HCT116 (cell line): ENCODE data around the gene APOBEC3F. TPM values are rescaled to one million over a fixed set of nuclear protein-coding genes. Genes with fewer than 3 reads are reported as not detected.

Experiments used
- ATAC-seq: fragments of 200-7000 bp; cut with Tn5 transposase; 2 replicates; pipeline ENCODE4 v1.9.1; 2020; ENCODE audit warnings: mild to moderate bottlenecking, moderate library complexity
- BruUV-seq: library from RNA; stranded (reverse); fragments of 400-500 nt; replicated peaks from 2 replicates; lab custom pipeline; 2021; lab: Mats Ljungman, UMichigan
- CTCF ChIA-PET: fragments of 300-600 bp; sonication (Branson Sonifier 250); formaldehyde crosslinking; loops from one replicate; lab custom pipeline; 2021; ENCODE audit warnings: antibody characterized with exemption; lab: Charles Lee
- POLR2A ChIA-PET: fragments of 300-600, 350-600 bp; sonication (Branson Sonifier 250); formaldehyde crosslinking; loops from one replicate; lab custom pipeline; 2021; ENCODE audit warnings: antibody characterized with exemption; lab: Charles Lee
- RAD21 ChIA-PET, 2 experiments: fragments of 300-600 bp; sonication (Branson Sonifier 250); formaldehyde crosslinking; loops; one replicate each; lab custom pipeline; 2023; ENCODE audit warnings: low total read pairs in 2 of 2; ENCODE audit not compliant: uncharacterized antibody in 2 of 2, unreplicated experiment in 2 of 2, low non-redundant PET in 1 of 2; lab: Charles Lee
- DNase-seq: peaks from one replicate; pipeline ENCODE4 v3.0.0-alpha.2; 2010; ENCODE audit warnings: low read depth, low spot score
- H2AFZ ChIP-seq: fragments of 200-600 bp; shearing (Covaris generic), sonication (generic); 2 replicates; pipeline ENCODE4 v1.6.1; 2017; ENCODE audit warnings: low read depth, mixed run types, mixed read lengths, antibody characterized with exemption, low read length; ENCODE audit not compliant: poor library complexity, severe bottlenecking
- H3K27ac ChIP-seq: 2 replicates; pipeline ENCODE4 v1.5.1; 2012; ENCODE audit warnings: low read depth, low read length
- H3K27me3 ChIP-seq: fragments of 200-600 bp; sonication (generic); 2 replicates; pipeline ENCODE4 v1.6.1; 2016; ENCODE audit warnings: mixed run types, low read length, mixed read lengths; ENCODE audit not compliant: insufficient read depth
- H3K36me3 ChIP-seq, 2 experiments: fragments of 200-500 bp in 1 of 2; fragments of 200-600 bp in 1 of 2; sonication (Bioruptor generic) in 1 of 2; sonication (generic) in 1 of 2; 2 replicates each; pipeline versions ENCODE4 v1.5.1 to v1.6.1; 2014 to 2016; ENCODE audit warnings: low read length in 2 of 2, inconsistent platforms in 1 of 2, mixed read lengths in 1 of 2, mixed run types in 1 of 2; ENCODE audit not compliant: insufficient read depth in 2 of 2, control insufficient read depth in 1 of 2
- H3K4me1 ChIP-seq, 2 experiments: fragments of 200-600 bp in 1 of 2; sonication (generic) in 1 of 2; 2 replicates each; pipeline versions ENCODE4 v1.5.1 to v1.6.1; 2012 to 2017; ENCODE audit warnings: low read length in 2 of 2, inconsistent platforms in 1 of 2, mild to moderate bottlenecking in 1 of 2, mixed read lengths in 1 of 2, mixed run types in 1 of 2, moderate library complexity in 1 of 2; ENCODE audit not compliant: insufficient read depth in 2 of 2, control insufficient read depth in 1 of 2
- H3K4me2 ChIP-seq: fragments of 200-600 bp; sonication (generic); 2 replicates; pipeline ENCODE4 v1.6.1; 2017; ENCODE audit warnings: mixed run types, low read length, mixed read lengths
- H3K4me3 ChIP-seq, 2 experiments: fragments of 200-600 bp in 1 of 2; sonication (generic) in 1 of 2; replicated peaks in 1 of 2; 2 replicates each; pipeline ENCODE4 v1.5.1; 2011 to 2016; ENCODE audit warnings: low read length in 2 of 2, control low read depth in 1 of 2, low read depth in 1 of 2, mild to moderate bottlenecking in 1 of 2, mixed read lengths in 1 of 2, mixed run types in 1 of 2
- H3K79me2 ChIP-seq: fragments of 200-600 bp; sonication (generic); 2 replicates; pipeline ENCODE4 v1.6.1; 2017; ENCODE audit warnings: mild to moderate bottlenecking, mixed run types, low read length, moderate library complexity, mixed read lengths; ENCODE audit not compliant: insufficient read depth
- H3K9ac ChIP-seq: fragments of 200-600 bp; sonication (generic); 2 replicates; pipeline ENCODE4 v1.6.1; 2016; ENCODE audit warnings: low read length, mixed read lengths
- H3K9me2 ChIP-seq: fragments of 200-600 bp; sonication (generic), shearing (Covaris generic); 2 replicates; pipeline ENCODE4 v1.6.1; 2017; ENCODE audit warnings: mixed run types, mild to moderate bottlenecking, moderate library complexity; ENCODE audit not compliant: insufficient read depth
- H3K9me3 ChIP-seq, 2 experiments: fragments of 200-500 bp in 1 of 2; fragments of 200-600 bp in 1 of 2; sonication (Bioruptor generic) in 1 of 2; sonication (generic) in 1 of 2; 2 replicates each; pipeline ENCODE4 v1.6.1; 2014 to 2017; ENCODE audit warnings: low read length in 2 of 2, mixed read lengths in 2 of 2, inconsistent platforms in 1 of 2, low read depth in 1 of 2, mild to moderate bottlenecking in 1 of 2, mixed run types in 1 of 2, moderate library complexity in 1 of 2; ENCODE audit not compliant: control insufficient read depth in 1 of 2, insufficient read depth in 1 of 2
- H4K20me1 ChIP-seq: fragments of 200-600 bp; sonication (generic), shearing (Covaris generic); 2 replicates; pipeline ENCODE4 v1.6.1; 2017; ENCODE audit warnings: mixed run types, mild to moderate bottlenecking, moderate library complexity; ENCODE audit not compliant: insufficient read depth
- CBX3 ChIP-seq: IDR thresholded peaks from 2 replicates; pipeline ENCODE4 v1.6.1; 2012; ENCODE audit warnings: low read depth
- CEBPB ChIP-seq: IDR thresholded peaks from 2 replicates; pipeline ENCODE4 v1.6.1; 2012; ENCODE audit warnings: low read depth
- SIN3A ChIP-seq: IDR thresholded peaks from 2 replicates; pipeline ENCODE4 v1.6.1; 2012; ENCODE audit warnings: low read depth
- intact Hi-C: fragments of 100-400 bp; cut with micrococcal nuclease; formaldehyde crosslinking; loops from 2 replicates; pipeline ENCODE4 v1.10.0; 2022
- total RNA-seq: library from RNA; stranded (reverse); gene quantifications from one replicate; pipeline ENCODE4 v1.2.1, GENCODE V29; 2021; ENCODE audit not compliant: unreplicated experiment
- TF ChIP-seq, protein P1 (sequence below): IDR thresholded peaks from 2 replicates; pipeline ENCODE4 v1.6.1; 2011; ENCODE audit warnings: mild to moderate bottlenecking, low read length, moderate library complexity; ENCODE audit not compliant: insufficient replicate concordance; ENCODE audit errors: extremely low read depth

Gene APOBEC3F
- total RNA-seq, 1 experiment from 2014 or later, result 11.1 TPM

DNA sequence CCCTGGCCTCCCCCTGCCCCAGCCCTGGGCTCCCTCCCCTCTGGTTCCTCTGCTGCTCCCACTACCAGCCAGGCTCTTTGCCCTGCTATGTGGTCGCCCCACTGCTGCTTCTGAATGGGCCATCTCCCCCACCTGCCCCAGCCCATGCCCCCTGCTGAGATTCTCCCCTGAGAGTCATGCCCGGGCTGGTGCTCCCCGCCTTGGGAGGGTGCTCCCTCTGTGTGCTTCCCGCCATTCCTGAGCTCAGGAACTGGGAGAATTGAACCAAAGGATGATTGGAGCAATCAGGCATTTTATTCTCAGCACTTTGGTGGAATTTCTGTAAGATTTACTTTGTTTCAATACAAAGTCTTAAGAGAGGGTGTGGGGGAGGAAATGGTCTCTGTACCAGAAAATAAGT lies 12.9 kb upstream of the APOBEC3F start:
- Histone ChIP-seq H3K9me2 (no peaks in the 10 kb centered on the region), H3K4me2 (no peak overlapping the region), H4K20me1 (no peaks in the 10 kb centered on the region), H3K27ac (no peak overlapping the region), H3K9me3 (no peaks in the 10 kb centered on the region), H3K36me3 (no peaks in the 10 kb centered on the region), H2AFZ (no peak overlapping the region), H3K9ac (no peak overlapping the region), H3K27me3 (no peaks in the 10 kb centered on the region), H3K4me1 (no peaks in the 10 kb centered on the region), H3K4me3 (no peak overlapping the region), H3K79me2 (no peaks in the 10 kb centered on the region)
- intact Hi-C loops, result no loop called here
- TF ChIP-seq SIN3A (no peak), CBX3 (no peak), CEBPB (no peak)
- ChIA-PET CTCF (no interaction called here), POLR2A (no interaction called here), RAD21 (no interaction called here)
- no TSS peak for BruUV-seq
- ATAC-seq, result no peak
- DNase-seq, result no peak

DNA sequence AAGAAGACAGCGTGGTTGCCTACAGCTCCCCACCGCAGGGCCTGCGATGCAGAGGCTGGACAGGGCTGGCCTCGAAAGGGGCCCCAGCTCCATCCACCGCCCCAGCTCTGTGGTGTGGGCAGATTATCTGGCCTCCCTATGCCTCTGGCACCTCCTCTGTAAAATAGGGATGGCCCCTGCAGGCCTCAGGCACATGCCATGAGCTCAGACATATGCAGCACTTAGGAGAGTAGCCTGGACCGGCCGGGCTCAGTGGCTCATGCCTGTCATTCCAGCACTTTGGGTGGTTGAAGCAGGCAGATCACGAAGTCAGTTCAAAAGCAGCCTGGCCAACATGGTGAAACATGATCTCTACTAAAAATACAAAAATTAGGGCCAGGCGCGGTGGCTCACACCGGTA lies 12.4 kb upstream of the APOBEC3F start:
- Histone ChIP-seq H3K4me3 (no peak overlapping the region), H3K9me3 (no peaks in the 10 kb centered on the region), H3K4me1 (no peaks in the 10 kb centered on the region), H3K9ac (no peak overlapping the region), H3K4me2 (no peak overlapping the region), H2AFZ (no peak overlapping the region), H3K27ac (no peak overlapping the region), H3K27me3 (no peaks in the 10 kb centered on the region), H4K20me1 (no peaks in the 10 kb centered on the region), H3K9me2 (no peaks in the 10 kb centered on the region), H3K36me3 (no peaks in the 10 kb centered on the region), H3K79me2 (no peaks in the 10 kb centered on the region)
- TF ChIP-seq, protein P1, sequence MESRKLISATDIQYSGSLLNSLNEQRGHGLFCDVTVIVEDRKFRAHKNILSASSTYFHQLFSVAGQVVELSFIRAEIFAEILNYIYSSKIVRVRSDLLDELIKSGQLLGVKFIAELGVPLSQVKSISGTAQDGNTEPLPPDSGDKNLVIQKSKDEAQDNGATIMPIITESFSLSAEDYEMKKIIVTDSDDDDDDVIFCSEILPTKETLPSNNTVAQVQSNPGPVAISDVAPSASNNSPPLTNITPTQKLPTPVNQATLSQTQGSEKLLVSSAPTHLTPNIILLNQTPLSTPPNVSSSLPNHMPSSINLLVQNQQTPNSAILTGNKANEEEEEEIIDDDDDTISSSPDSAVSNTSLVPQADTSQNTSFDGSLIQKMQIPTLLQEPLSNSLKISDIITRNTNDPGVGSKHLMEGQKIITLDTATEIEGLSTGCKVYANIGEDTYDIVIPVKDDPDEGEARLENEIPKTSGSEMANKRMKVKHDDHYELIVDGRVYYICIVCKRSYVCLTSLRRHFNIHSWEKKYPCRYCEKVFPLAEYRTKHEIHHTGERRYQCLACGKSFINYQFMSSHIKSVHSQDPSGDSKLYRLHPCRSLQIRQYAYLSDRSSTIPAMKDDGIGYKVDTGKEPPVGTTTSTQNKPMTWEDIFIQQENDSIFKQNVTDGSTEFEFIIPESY, result no peak
- POLR2A ChIA-PET, result no interaction called here
- intact Hi-C loops, result no loop called here
- DNase-seq (no peak), ATAC-seq (no peak)
- BruUV-seq, result no TSS peak
- CTCF ChIA-PET, result no interaction called here
- RAD21 ChIA-PET, result no interaction called here
